SK-N-SH treated with all-trans-retinoic acid at 6 μM for 48 hours (cell line): Measurements from ENCODE around the gene MST1.

Experiments used
- ATAC-seq: fragments of 200-7000 bp; cut with Tn5 transposase; 3 replicates; pipeline ENCODE4 v1.9.1; 2020; ENCODE audit warnings: mild to moderate bottlenecking, moderate library complexity
- CSDC2 ChIP-seq: fragments of 250-450 bp; sonication (Bioruptor Pico); IDR thresholded peaks from 2 replicates; pipeline ENCODE4 v1.5.0; 2020; ENCODE audit warnings: mild to moderate bottlenecking, moderate library complexity
- CSRNP3 ChIP-seq: fragments of 250-450 bp; sonication (Bioruptor Pico); IDR thresholded peaks from 2 replicates; pipeline ENCODE4 v1.5.1; 2021; ENCODE audit warnings: mild to moderate bottlenecking, moderate library complexity
- ESRRG ChIP-seq: fragments of 250-450 bp; sonication (Bioruptor Pico); IDR thresholded peaks from 2 replicates; pipeline ENCODE4 v1.6.1; 2021; ENCODE audit warnings: mild to moderate bottlenecking
- GLIS3 ChIP-seq: fragments of 250-450 bp; sonication (Bioruptor Pico); IDR thresholded peaks from 2 replicates; pipeline ENCODE4 v1.5.0; 2020; ENCODE audit warnings: mild to moderate bottlenecking, moderate library complexity
- PATZ1 ChIP-seq: fragments of 250-450 bp; sonication (Bioruptor Pico); IDR thresholded peaks from 2 replicates; pipeline ENCODE4 v1.8.0; 2020; ENCODE audit warnings: mild to moderate bottlenecking, moderate library complexity, borderline replicate concordance
- POU6F1 ChIP-seq: fragments of 250-450 bp; sonication (Bioruptor Pico); IDR thresholded peaks from 2 replicates; pipeline ENCODE4 v1.8.0; 2021; ENCODE audit warnings: low read depth, mild to moderate bottlenecking, moderate library complexity, borderline replicate concordance
- PPARA ChIP-seq: fragments of 250-450 bp; sonication (Bioruptor Pico); IDR thresholded peaks from 2 replicates; pipeline ENCODE4 v1.5.0; 2020; ENCODE audit warnings: mild to moderate bottlenecking, borderline replicate concordance
- RARB ChIP-seq: fragments of 250-450 bp; sonication (Bioruptor Pico); IDR thresholded peaks from 2 replicates; pipeline ENCODE4 v1.8.0; 2021; ENCODE audit warnings: mild to moderate bottlenecking, moderate library complexity
- SNAI2 ChIP-seq: fragments of 250-450 bp; sonication (Bioruptor Pico); IDR thresholded peaks from 2 replicates; pipeline ENCODE4 v1.5.0; 2020; ENCODE audit warnings: mild to moderate bottlenecking, moderate library complexity
- TCF4 ChIP-seq: fragments of 250-450 bp; sonication (Bioruptor Pico); IDR thresholded peaks from 2 replicates; pipeline ENCODE4 v1.8.0; 2021; ENCODE audit warnings: mild to moderate bottlenecking, moderate library complexity, borderline replicate concordance
- TOX ChIP-seq: fragments of 250-450 bp; sonication (Bioruptor Pico); IDR thresholded peaks from 2 replicates; pipeline ENCODE4 v1.8.0; 2021; ENCODE audit warnings: mild to moderate bottlenecking, moderate library complexity, borderline replicate concordance
- TSHZ2 ChIP-seq: fragments of 250-450 bp; sonication (Bioruptor Pico); IDR thresholded peaks from 2 replicates; pipeline ENCODE4 v1.5.0; 2020; ENCODE audit warnings: mild to moderate bottlenecking, moderate library complexity
- ZC3H10 ChIP-seq: fragments of 250-450 bp; sonication (Bioruptor Pico); IDR thresholded peaks from 2 replicates; pipeline ENCODE4 v1.5.1; 2021; ENCODE audit warnings: mild to moderate bottlenecking, moderate library complexity
- ZFP30 ChIP-seq: fragments of 450-650 bp; formaldehyde crosslinking; IDR thresholded peaks from 2 replicates; pipeline ENCODE4 v1.5.0; 2022; ENCODE audit warnings: mild to moderate bottlenecking, moderate library complexity
- ZNF565 ChIP-seq: fragments of 450-650 bp; formaldehyde crosslinking; conservative IDR thresholded peaks from 2 replicates; pipeline ENCODE4 v1.5.0; 2020; ENCODE audit warnings: low read depth, mild to moderate bottlenecking, moderate library complexity
- ZNF70 ChIP-seq: fragments of 450-650 bp; formaldehyde crosslinking; IDR thresholded peaks from 2 replicates; pipeline ENCODE4 v1.5.0; 2020; ENCODE audit warnings: mild to moderate bottlenecking, moderate library complexity

MST1 gene

GRCh38 chr3:49721596-49721895 lies 32.3 kb upstream of the MST1 start (continued):
- TF ChIP-seq TSHZ2 (CRISPR knock-in tag): no peak
- no peak for TF ChIP-seq SNAI2 (CRISPR knock-in tag)

GRCh38 chr3:49720855-49721595 lies 31.8 kb upstream of the MST1 start:
- no peak for ATAC-seq
- TF ChIP-seq CSDC2 (CRISPR knock-in tag) (no peak), ESRRG (CRISPR knock-in tag) (no peak), ZNF565 (CRISPR knock-in tag) (no peak), ZFP30 (no peak), TCF4 (CRISPR knock-in tag) (no peak), PATZ1 (no peak), ZC3H10 (CRISPR knock-in tag) (no peak), RARB (CRISPR knock-in tag) (no peak), POU6F1 (no peak), PPARA (CRISPR knock-in tag) (no peak), TSHZ2 (CRISPR knock-in tag) (no peak)

GRCh38 chr3:49719214-49719884 lies 30.1 kb upstream of the MST1 start, which contains the start of gene AMIGO3:
AMIGO3 (minus strand) TSS chr3:49719684; CDS start chr3:49719465, 219 bp downstream.
- peak; percentile 78 for ATAC-seq
- TF ChIP-seq POU6F1 (no peak), ZNF70 (CRISPR knock-in tag) (peak; percentile 47; the same call in 1 of the 2 replicates), CSRNP3 (CRISPR knock-in tag) (no peak), TOX (0 out of 2 replicates have a peak, but pooled peaks have one; percentile 20), GLIS3 (CRISPR knock-in tag) (0 out of 2 replicates have a peak, but pooled peaks have one; percentile 20)
